ENCODE data around the gene RNF31.

Gene RNF31

DNA sequence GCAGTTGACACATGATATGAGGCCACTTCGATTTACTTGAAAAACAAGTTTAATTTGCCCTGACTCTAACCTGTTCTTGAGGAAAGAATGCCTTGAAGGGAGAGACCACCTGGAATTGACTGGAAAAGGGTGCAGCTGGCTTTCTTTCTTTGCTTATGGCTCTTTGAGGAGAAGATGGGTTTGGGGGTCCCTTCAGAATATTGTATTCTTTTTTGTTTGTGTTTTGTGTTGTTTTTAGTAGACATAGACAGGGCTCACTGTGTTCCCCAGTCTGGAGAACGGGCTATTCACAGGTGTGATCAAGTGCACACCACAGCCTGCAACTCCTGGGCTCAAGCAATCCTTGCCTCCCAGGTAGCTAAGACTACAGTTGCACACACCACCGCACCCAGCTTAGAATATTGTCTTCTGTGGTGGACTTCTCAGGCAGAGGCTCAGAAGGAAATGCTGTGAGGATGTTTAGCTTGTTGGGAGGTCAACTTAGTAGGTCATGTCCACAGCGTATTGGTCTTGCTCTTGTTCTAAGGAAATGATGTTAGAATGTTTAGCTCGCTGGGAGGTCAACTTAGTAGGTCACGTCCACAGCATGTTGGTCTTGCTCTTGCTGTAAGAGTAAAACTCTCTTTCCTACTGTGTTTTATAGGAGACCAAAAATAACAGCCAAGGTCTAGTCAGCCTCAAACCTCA, 31.0 kb upstream of the RNF31 start:
- H3K4me3 ChIP-seq (ENCODE audit: low read depth, low read length) = no peak overlapping the region
- DNase-seq (ENCODE audit: low read depth, low spot score) = no peak
- TF ChIP-seq CTCF (IDR thresholded peaks at IDR 0.05; ENCODE audit: insufficient read depth, low read length, missing control alignments) = no peak
- ChIA-PET POLR2A (no interaction called here), CTCF (interaction anchor here (0.6 to 4.7 kb wide), 10 partner anchors 8 to 181 kb away, joined by 3 to 30 read pairs (median 3); partner anchors contain the start of gene IRF9)

GRCh38 chr14:24117179-24117578, 30.1 kb upstream of the RNF31 start:
- no peak for DNase-seq (ENCODE audit: low read depth, low spot score)
- no peak overlapping the region for H3K4me3 ChIP-seq (ENCODE audit: low read depth, low read length)
- CTCF ChIA-PET = interaction anchor here (1.0 to 4.7 kb wide), 8 partner anchors 9 to 180 kb away, joined by 3 to 30 read pairs (median 8); partner anchors contain the start of gene IRF9
- no peak for TF ChIP-seq CTCF (IDR thresholded peaks at IDR 0.05; ENCODE audit: insufficient read depth, low read length, missing control alignments)
- POLR2A ChIA-PET = no interaction called here

DNA sequence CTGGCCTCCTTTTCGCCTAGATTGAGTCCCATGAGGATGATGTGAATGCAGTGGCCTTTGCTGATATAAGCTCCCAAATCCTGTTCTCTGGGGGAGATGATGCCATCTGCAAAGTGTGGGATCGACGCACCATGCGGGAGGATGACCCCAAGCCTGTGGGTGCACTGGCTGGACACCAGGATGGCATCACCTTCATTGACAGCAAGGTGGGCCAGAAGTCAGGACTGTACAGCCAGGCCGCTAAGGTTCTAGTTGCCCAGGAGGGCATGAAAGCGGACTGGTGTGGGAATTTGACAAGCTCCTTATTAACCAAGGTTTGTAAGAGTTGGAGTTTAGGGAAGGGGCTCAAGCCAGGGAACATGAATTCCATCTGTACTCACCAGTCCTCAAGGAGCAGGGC, 27.6 kb upstream of the RNF31 start:
- POLR2A ChIA-PET = no interaction called here
- TF ChIP-seq CTCF (IDR thresholded peaks at IDR 0.05; ENCODE audit: insufficient read depth, low read length, missing control alignments) = no peak
- no peak for DNase-seq (ENCODE audit: low read depth, low spot score)
- CTCF ChIA-PET = interaction anchor here (0.9 to 1.2 kb wide), 2 partner anchors 41 to 189 kb away, joined by 3 read pairs; partner anchors contain the start of gene IRF9
- H3K4me3 ChIP-seq (ENCODE audit: low read depth, low read length) = no peak overlapping the region

GRCh38 chr14:24121210-24121609, 26.1 kb upstream of the RNF31 start:
- no peak for DNase-seq (ENCODE audit: low read depth, low spot score)
- CTCF ChIA-PET = interaction anchor here (1.4 to 1.7 kb wide), 2 partner anchors 40 to 62 kb away, joined by 4 to 5 read pairs; partner anchors contain the start of gene IRF9
- H3K4me3 ChIP-seq (ENCODE audit: low read depth, low read length) = no peak overlapping the region
- TF ChIP-seq CTCF (IDR thresholded peaks at IDR 0.05; ENCODE audit: insufficient read depth, low read length, missing control alignments) = no peak
- POLR2A ChIA-PET = no interaction called here

GRCh38 chr14:24122416-24122815, 24.9 kb upstream of the RNF31 start:
- ChIA-PET POLR2A (interaction anchor here (1.8 kb wide), 1 partner anchor 24 kb away, joined by 5 read pairs; the partner anchor contains the start of genes PSME2 and RNF31), CTCF (interaction anchor here (1.2 to 1.7 kb wide), 3 partner anchors 16 to 64 kb away, joined by 3 to 5 read pairs (median 4); partner anchors contain the start of gene IRF9)
- DNase-seq (ENCODE audit: low read depth, low spot score) = no peak
- TF ChIP-seq CTCF (IDR thresholded peaks at IDR 0.05; ENCODE audit: insufficient read depth, low read length, missing control alignments) = no peak
- H3K4me3 ChIP-seq (ENCODE audit: low read depth, low read length) = no peak overlapping the region

- ChIA-PET CTCF (interaction anchor here (1.0 to 1.7 kb wide), 4 partner anchors 14 to 38 kb away, joined by 3 to 5 read pairs (median 4); partner anchors contain the start of genes EMC9 and IRF9), POLR2A (interaction anchor here (1.8 kb wide), 1 partner anchor 24 kb away, joined by 5 read pairs; the partner anchor contains the start of genes PSME2 and RNF31)
- no peak overlapping the region for H3K4me3 ChIP-seq (ENCODE audit: low read depth, low read length)
- no peak for TF ChIP-seq CTCF (IDR thresholded peaks at IDR 0.05; ENCODE audit: insufficient read depth, low read length, missing control alignments)
- no peak for DNase-seq (ENCODE audit: low read depth, low spot score)
These were observed 24.4 kb upstream of the RNF31 start for GRCh38 chr14:24122898-24123297.
